Frontal cortex (tissue), 4 donors: ENCODE results near the gene PSMC1. TPM values are rescaled to one million over a fixed set of nuclear protein-coding genes. Genes with fewer than 3 reads are reported as not detected.
A peak's percentile ranks its signal among the peaks of the same experiment; 100 is the strongest.
"Not testable (repeated sequence)": the region's sequence is repeated elsewhere in the genome, so short reads cannot be mapped to it uniquely, and the experiment has no call there.

Source experiments
- DNase-seq, 2 donors: peaks; one replicate each; pipeline ENCODE4 v3.0.0; 2012; ENCODE audit warnings: low spot score in 2 of 2
- FAIRE-seq: peaks from 2 replicates; lab custom pipeline; 2012; peaks lifted over from hg19 to GRCh38; lab: Jason Lieb, UNC
- total RNA-seq: library from RNA; depleted of rRNA; stranded (reverse); fragments of >200 nt; gene quantifications from one replicate; pipeline ENCODE4 v1.2.3, GENCODE V29; 2014
- donor health status: control.
- donor health status: control.
- donor health status: control.

Gene PSMC1
- 56.3 TPM for total RNA-seq

DNA sequence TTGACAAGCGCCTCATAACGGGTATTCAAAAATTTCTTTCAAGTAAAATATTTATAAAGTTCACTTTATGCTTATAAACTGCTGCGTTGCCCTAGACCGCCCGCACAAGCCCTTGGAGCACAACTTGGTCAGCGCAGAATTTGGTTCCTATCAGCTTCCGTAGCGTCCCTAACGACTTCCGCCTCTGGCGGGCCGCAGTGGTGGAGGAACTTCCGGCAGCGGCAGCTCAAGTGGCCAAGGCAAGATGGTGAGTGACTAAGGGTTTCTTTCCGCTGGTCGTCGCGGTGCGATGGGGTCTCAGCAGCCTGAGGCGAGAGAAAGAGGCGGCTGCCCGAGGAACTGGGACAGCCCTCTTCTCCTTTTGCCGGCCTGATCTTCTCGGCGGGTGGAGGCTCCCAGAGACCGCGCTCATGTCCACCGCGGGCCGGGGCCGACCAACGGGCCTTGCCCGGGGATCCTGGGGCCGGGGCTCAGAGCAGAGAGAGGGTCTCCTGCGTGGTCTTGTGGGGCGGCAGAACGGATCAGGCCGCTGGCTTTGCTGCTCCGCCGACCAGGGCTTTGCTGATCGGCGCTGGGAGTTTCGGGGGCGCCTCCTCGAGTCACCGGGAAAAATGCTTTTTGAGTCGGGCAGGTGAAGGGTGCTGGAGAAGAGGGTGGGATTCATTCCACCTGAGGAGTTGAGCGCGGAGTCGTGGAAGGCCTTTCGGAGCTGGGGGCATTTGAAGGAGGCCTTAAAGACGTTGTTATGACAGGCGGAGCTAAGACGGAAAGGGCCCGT is at the start of gene PSMC1:
Gene PSMC1 (plus strand): TSS at position 200 of the 778 bp plus-strand sequence. CDS start 45 bp downstream, at position 245.
- FAIRE-seq: no peak
- peak; percentile 78 to 87 for DNase-seq

DNA sequence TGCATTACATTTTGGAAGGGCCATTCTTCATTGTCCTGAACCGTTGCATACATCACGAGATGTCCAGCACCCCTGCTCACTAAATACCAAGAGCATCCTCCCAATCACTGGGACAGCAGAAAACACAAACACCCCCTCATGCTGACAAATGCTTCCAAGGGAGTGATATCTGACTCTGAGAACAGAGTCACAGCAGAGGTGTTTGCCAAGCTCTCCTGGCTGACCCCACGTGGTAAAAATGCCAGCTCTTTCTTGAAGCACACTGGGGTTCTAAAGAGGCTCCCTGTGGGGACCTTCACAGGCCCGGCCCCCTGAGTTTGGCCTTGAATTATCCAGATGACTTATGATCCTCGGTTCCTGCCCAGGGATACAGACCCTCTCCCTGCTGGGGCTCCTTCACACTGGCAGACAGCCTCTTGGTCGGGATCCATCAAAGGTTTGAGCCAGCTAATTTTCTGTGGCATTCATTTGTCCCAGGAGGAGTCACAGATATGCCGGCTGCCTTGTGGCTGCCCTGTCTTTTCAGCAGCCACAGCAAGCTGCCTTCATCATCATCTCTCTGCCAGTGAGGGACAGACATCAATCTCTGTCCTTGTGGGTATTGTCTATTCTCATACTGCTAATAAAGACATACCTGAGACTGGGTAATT is 43.1 kb upstream of the PSMC1 start:
- DNase-seq (no peak), FAIRE-seq (no peak)

DNA sequence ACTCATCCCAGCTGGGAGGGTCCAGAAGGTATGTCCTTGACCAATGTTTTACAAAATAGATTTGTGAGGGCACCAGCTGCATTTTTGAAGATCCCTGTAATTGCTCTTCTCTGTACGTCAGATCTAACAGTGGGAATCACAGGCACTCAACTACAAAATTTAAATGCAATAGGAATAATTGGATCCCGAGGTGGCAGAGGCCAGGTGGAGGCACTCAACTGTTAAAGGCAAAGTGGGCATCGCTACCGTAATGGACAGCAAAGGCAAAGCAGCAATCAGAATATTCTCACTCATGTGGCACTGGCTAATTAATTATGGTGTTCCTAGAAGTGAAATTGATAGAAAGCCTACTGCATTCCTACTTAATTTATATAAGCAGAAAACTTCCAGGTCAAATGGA is 27.9 kb upstream of the PSMC1 start:
- FAIRE-seq (no peak), DNase-seq (no peak)

DNA sequence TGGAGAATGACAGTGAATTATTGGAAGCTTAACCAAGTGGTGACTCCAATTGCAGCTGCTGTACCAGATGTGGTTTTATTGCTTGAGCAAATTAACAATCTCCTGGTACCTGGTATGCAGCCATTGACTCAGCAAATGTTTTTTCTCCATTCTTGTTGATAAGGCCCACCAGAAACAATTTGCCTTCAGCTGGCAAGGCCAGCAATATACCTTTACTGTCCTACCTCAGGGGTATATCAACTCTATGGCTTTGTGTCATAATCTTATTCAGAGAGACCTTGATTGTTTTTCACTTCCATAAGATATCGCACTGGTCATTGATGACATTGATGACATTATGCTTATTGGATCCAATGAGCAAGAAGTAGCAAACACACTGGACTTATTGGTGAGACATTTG is 26.4 kb upstream of the PSMC1 start:
- not testable (repeated sequence) for FAIRE-seq, DNase-seq

DNA sequence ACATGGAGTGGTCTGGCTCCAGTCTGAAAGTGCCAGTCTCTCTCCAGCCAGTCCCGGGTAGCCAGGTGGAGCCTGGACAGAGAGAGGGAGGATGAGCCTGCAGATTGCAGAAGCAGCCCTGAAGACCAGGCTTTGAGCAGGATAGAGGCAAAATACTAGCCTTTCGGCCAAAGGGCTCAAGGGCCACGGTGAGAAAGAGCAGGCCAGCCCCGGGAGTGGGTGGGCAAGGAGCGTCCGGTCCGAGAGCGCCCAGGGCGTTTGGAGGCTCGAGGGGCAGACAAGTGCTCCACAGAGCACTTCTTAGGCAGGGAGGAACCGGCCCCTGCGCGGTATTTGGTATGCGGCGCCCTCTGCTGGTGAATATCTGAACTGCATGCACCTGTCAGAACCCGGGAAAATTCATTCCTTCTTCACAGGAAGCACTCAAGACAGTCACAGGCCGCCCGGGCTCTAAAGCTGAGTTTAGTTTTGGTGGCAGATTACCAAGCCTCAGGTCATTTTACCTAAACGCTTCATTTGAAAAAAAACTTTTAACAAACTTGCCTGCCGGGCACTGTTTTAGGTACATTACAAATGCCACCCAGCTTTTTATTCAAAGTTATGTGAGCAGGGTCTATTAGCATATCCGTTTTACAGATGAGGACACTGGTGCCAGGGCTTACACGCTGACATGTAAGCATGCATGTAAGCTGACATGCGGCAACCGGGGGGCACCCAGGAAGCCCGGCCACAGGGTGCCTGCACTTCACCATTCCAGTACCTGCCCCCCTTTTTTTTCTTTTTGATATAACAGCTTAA is 21.0 kb upstream of the PSMC1 start:
- DNase-seq: peak in 1 of 2 donors; percentile 65
- FAIRE-seq: no peak

DNA sequence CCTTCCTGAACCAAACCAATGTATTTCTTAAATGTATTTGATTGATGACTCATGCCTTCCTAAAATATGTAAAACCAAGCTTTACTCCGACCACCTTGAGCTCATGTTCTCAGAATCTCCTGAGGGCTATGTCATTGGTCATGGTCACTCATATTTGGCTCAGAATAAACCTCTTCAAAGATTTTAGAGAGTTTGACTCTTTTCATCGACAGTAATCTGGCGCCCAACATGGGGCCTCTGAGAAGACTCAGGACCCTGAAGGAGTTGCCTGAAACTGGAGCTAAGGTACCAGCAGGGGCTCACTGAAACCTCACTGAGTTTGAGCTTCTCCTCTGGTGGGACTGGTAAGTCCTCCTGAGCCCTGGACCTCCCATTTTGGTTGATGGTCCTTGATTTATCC is 17.2 kb upstream of the PSMC1 start:
- FAIRE-seq (no peak), DNase-seq (no peak)

DNA sequence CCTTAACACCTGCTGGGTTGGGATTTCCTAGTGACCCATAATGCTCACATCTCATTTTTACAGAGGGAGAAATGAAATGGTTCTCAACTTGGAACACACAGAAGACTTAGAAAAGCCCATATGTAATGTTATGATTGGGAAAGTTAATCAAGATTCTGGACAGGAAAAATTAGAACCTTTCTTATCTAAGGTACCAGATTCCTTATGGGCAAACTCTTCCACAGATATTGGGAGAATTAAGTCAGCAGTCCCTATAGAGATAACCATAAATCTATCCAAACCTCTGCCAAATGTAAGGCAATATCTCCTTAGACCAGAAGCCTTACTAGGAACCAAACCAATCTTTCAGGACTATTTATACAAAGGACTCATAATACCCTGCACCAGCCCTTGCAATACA is 13.9 kb upstream of the PSMC1 start:
- FAIRE-seq (no peak), DNase-seq (no peak)

DNA sequence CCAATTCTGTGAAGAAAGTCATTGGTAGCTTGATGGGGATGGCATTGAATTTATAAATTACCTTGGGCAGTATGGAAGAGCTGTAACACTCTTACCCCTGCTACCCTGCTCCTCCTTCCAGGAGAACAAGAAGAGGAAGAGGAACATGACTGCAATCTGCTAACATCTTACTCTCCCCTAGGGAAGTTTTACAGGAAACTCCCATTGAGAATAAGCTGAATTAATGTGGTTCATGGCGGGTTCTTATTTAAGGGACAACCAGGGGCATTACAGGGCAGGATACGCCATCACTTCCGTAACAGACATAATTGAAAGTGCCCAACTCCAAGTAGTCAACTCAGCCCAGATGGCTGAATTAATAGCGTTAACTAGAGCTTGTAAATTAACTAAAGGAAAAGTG is 9.4 kb upstream of the PSMC1 start:
- no peak for FAIRE-seq
- no peak for DNase-seq

DNA sequence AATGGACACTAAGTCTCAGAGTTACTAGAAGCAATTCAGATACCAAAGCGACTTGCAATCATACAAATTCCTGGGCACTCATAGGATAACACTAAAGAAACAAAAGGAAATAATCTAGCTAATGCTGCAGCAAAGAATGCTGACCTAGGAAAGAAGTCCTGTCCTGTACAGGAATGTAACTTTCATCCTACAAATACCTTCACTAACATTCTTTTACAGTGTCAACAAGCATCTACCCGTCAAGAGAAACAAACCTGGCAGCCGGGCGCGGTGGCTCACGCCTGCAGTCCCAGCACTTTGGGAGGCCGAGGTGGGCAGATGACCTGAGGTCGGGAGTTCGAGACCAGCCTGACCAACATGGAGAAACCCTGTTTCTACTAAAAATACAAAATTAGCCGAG is 8.9 kb upstream of the PSMC1 start:
- DNase-seq, FAIRE-seq: not testable (repeated sequence)

DNA sequence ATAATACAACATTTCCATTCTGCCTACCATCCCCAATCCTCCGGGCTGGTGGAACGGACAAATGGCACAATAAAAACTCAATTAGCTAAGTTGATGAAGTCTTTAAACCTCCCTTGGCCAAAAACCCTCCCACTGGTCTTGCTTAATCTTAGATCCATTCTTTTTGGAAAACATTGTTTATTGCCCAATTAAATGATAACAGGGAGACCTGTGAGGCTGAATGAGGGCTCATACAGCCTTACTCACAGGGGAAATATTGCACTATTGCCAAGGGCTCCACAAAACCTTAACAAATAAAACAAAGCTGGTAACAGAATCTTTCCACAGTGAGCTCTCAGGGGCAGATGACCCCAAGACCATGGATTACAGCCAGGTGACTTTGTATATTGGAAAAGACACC is 7.8 kb upstream of the PSMC1 start:
- DNase-seq: no peak
- no peak for FAIRE-seq

DNA sequence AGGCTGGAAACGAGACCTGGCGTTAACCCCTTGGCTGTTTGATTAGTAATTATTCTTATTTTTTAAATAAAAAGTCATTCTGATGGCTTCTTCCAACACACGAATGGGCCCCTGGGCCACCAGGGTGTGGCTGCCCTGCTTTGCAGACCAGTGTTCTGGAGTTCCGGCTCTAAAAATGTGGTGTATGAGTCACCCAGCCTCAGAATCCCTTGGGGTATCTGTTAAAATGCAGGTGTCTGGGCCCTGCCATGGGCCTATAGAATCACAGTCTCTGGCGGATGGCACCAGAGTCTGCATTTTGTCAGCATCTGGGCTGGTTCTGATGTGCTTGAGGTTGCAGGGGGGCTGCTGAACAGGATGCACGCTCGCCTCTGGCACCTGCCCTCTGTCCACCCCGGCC is 2.5 kb upstream of the PSMC1 start:
- DNase-seq (no peak), FAIRE-seq (no peak)

DNA sequence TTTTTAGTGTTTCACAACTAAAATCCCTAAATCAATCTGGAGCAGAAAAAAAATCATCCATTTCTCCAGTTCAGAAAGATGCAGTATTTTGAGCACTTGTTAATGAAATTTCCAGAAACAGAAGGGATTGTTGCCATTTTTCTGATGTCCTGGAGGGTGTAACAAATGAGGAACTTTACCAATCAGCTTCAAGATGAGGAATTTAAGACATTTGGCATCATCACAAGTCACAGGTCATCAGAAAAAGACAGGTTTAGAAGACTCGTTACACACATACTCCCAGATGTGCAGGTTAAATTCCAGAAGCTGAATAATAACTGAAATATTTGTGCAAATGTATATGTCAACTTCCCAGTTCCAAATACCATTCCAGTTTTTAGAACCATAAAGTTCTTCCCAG is 482 bp upstream of the PSMC1 start:
- no peak for DNase-seq
- FAIRE-seq: no peak

DNA sequence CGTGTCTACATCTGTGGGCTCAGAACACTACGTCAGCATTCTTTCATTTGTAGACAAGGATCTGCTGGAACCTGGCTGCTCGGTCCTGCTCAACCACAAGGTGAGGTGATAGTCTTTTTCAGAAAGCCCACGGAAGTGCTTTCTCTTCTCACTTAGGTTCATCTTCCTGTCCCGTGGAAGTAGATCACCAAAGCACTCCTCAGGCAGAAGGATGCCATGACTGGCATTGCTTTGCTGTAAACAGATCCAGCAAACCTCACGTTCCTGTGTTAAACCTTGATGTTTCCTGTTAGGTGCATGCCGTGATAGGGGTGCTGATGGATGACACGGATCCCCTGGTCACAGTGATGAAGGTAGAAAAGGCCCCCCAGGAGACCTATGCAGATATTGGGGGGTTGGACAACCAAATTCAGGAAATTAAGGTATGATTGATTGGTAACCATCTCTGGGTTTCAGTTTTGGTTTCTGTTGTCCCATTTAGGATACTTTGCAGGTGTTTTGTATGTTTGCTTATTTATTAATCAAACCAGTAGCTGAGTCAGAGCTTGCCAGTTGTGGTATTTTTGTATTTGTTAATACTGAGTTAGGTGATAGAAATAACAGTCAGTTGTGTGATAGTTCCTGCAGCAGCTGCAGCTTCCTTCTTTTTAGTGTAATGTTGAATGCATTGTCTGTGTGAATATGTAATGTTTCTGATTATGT is 7.5 kb downstream of the PSMC1 start:
- FAIRE-seq (no peak), DNase-seq (no peak)

DNA sequence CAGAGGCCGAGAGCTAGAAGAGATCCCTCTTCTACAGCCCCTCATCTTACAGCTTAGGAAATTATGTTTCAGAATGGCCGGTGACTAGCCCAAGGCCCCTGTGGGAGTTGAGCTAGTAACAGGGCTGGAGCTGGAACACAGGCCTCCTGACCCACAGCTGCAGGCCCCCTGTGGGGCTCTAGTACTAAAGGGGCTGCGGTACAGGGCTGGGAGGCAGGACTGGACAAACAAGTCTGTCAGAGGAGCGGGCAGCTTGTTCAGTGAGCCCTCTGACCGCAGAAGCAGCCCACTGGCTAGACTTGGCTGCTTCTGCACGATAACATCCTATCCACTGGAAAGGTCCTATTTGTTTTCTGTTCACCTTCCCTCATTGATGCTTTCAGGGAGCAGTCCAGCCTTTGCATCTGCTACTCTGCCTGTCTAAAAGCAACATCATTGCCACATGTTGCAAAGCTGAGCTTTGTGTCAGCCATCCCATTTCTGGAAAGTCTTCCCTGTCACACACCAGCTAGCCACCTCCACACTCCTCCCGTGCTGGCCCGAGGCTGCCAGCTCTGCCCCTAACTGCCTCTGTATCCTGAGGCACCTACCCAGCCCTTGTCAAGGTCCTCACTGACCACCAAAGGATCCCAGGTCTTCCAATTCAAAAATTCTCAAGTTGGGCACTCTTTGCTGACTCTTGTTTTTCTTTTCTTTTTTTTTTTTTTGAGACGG is 10.2 kb downstream of the PSMC1 start:
- no peak for FAIRE-seq

DNA sequence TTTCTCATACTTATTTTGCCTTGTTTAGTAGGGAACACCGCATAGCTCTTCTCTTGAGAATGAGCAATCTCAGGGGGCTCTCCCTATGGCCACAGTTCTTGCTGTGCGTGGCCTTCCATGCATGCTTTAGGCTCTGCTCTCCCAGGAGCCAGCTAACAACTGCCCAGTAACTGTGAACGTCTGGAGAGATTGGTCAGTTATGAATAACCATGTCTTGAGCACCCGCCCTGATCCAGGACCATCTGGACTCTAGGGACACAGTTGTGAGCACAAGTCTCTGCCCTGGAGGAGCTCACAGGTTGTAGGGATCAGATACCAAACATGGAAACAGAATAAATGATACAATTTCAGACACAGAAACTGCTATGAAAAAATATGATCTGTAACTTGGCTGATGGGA is 12.1 kb downstream of the PSMC1 start:
- DNase-seq (no peak), FAIRE-seq (no peak)

More for the DNA sequence above, 10.2 kb downstream of the PSMC1 start:
- DNase-seq: no peak

DNA sequence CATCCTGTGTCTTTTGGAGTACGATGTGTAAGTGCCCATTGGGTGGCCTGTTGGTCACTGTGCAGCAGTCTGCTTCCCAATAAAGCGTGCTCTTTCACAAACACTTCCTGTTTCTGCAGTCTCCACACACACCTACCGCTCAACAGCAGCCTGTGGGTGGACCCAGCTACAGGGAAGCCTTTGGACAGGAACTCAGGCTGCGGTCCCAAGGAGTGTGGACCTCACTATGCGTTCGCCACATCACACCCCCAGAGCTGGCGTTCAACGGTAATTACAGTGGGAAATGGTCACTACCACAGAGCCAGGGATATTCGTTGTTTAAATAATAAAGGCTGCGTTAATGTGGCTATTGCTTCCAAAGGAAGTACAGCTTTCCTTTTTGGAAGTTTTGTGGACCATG is 16.2 kb downstream of the PSMC1 start:
- FAIRE-seq: no peak
- no peak for DNase-seq

DNA sequence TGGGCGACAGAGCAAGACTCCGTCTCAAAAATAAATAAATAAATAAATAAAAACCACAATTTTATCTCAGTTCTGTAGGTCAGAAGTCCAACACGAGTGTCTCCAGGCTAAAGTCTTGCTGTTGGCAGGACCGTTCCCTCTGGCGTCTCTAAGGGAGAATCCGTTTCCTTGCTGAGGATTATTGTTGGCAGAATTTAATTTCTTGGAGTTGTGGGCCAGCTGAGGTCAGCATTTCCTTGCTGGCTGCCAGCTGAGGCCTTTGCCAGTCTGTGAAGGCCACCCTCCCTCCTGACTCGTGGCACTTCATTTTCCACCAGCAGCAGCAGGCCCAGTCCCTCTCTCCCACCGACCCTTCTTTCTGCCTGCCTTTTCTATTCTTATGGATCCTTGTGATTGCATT is 17.2 kb downstream of the PSMC1 start:
- no peak for FAIRE-seq
- no peak for DNase-seq

DNA sequence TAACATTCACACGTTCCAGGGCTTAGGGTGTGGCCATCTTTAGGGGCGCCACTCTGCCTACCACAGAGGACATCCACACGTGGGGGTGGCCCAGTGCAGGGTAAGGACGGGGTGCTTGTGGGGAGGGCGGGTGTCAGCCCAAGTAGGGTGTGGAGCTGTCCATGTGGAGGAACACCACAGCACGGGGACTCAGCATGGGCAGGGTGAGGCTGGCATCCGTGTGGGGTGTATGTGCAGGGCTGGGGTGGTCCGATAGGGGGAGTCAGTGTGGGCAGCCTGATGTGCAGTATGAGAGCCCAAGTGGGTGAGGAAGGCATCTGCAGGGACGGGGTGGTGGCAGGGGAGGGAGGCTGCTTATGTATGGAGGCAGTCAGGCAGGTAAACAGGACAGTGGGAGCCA is 17.7 kb downstream of the PSMC1 start:
- FAIRE-seq (no peak), DNase-seq (no peak)

DNA sequence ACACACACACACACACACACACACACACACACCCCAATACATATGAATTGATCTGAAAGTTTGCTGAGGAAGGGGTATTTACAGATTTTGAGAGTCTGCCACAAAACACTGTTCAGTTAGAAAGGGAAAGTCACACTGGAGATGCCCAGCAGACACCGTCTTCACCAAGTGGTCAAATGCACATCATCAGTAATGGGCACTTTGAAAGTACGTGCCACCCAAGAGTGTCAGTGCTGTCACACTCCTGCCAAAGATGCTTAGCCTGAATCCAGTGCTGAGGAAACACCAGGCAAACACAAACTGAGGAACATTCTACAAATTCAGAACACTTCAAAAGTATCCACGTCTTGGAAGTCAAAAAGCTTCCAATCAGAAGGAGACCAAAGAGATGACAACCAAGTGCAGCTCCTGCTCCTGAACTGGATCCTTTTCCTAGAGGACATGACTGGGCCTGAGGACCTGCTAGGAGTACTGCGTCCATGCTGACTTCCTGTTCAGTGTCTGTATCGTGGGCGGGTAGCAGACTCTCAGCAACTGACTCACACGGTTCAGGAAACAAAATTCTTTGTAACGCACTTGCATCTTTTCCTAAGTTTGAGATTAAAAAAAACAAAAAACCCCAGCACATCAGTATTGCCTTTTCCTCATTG is 18.6 kb downstream of the PSMC1 start:
- DNase-seq: no peak

More for the DNA sequence above, 18.6 kb downstream of the PSMC1 start:
- no peak for FAIRE-seq
